Measurements from ENCODE around the gene FHIT.

DNA sequence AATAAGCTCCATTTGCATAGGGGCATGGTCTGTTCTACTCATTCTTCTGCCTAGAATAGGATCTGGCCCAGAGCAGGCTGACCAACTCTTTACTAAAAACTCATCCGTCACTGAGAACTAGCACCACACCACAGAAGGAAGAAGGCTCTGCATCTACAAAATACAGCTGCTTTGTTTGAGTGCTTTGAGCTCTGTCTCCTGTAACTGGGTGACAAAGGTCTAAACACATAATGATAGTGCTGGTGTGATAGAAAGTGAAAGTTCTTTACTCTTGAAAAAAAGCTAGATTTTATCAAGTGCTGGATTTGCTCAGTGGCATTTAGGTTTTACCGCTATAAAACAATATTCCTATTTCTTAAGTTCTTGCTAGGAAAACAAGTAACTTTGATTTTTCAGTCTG is 140.7 kb downstream of the FHIT start:
- TF ChIP-seq POLR2A (IDR thresholded peaks at IDR 0.05): no peak
- TF ChIP-seq, protein P1, sequence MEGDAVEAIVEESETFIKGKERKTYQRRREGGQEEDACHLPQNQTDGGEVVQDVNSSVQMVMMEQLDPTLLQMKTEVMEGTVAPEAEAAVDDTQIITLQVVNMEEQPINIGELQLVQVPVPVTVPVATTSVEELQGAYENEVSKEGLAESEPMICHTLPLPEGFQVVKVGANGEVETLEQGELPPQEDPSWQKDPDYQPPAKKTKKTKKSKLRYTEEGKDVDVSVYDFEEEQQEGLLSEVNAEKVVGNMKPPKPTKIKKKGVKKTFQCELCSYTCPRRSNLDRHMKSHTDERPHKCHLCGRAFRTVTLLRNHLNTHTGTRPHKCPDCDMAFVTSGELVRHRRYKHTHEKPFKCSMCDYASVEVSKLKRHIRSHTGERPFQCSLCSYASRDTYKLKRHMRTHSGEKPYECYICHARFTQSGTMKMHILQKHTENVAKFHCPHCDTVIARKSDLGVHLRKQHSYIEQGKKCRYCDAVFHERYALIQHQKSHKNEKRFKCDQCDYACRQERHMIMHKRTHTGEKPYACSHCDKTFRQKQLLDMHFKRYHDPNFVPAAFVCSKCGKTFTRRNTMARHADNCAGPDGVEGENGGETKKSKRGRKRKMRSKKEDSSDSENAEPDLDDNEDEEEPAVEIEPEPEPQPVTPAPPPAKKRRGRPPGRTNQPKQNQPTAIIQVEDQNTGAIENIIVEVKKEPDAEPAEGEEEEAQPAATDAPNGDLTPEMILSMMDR (IDR thresholded peaks at IDR 0.05 in 4 of 5, conservative IDR thresholded peaks at IDR 0.05 in 1 of 5): no peak
